RWPE2 (cell line): ENCODE measurements around the gene EFHC2.

Experiments
- ATAC-seq: fragments of 200-7000 bp; cut with Tn5 transposase; 3 replicates; pipeline ENCODE4 v1.9.1; 2021; ENCODE audit warnings: low read depth
- DNase-seq: peaks from one replicate; pipeline ENCODE4 v3.0.0-alpha.2; 2020; ENCODE audit warnings: low spot score
- H3K27ac ChIP-seq: fragments of 450-650 bp; 2 replicates; pipeline ENCODE4 v1.5.1; 2017; ENCODE audit warnings: mild to moderate bottlenecking; ENCODE audit not compliant: poor library complexity, severe bottlenecking
- H3K27me3 ChIP-seq: fragments of 250-450 bp; sonication (Bioruptor Pico); 2 replicates; pipeline ENCODE4 v1.5.1; 2021; ENCODE audit warnings: mild to moderate bottlenecking, moderate library complexity; ENCODE audit not compliant: insufficient read depth, poor library complexity, severe bottlenecking
- H3K36me3 ChIP-seq: fragments of 250-450 bp; sonication (Bioruptor Pico); 2 replicates; pipeline ENCODE4 v1.5.1; 2020; ENCODE audit warnings: low read depth, mild to moderate bottlenecking, moderate library complexity
- H3K4me1 ChIP-seq: fragments of 250-450 bp; sonication (Bioruptor Pico); 2 replicates; pipeline ENCODE4 v1.5.1; 2021; ENCODE audit warnings: mild to moderate bottlenecking, moderate library complexity; ENCODE audit not compliant: insufficient read depth, poor library complexity, severe bottlenecking
- H3K4me3 ChIP-seq: fragments of 250-450 bp; sonication (Bioruptor Pico); 2 replicates; pipeline ENCODE4 v1.5.1; 2021; ENCODE audit warnings: mild to moderate bottlenecking, moderate library complexity; ENCODE audit not compliant: severe bottlenecking
- H3K9me3 ChIP-seq: fragments of 250-450 bp; sonication (Bioruptor Pico); 2 replicates; pipeline ENCODE4 v1.5.1; 2021; ENCODE audit warnings: mild to moderate bottlenecking, moderate library complexity; ENCODE audit not compliant: severe bottlenecking
- TF ChIP-seq, protein P1 (sequence below): fragments of 450-650 bp; IDR thresholded peaks from one replicate; pipeline ENCODE4 v1.5.1; 2017; ENCODE audit warnings: mild to moderate bottlenecking, moderate library complexity; ENCODE audit not compliant: poor library complexity, severe bottlenecking

EFHC2 gene

DNA sequence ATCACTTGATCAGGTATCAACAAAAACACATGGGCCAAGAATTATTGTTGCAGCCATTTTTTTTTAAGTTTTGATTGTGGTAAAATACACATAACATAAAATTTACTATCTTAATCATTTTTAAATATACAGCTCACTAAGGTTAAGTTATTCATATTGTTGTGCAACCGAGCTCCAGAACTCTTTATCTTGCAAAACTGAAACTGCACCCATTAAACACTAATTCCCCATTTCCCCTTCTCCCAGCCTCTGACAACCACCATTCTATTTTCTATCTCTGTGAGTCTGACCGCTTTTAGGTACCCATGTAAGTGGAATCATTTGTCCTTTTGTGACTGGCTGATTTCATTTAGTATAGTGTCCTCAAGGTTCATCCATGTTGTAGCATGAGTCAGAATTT, 244.1 kb downstream of the EFHC2 start:
- ATAC-seq: no peak
- Histone ChIP-seq H3K36me3 (no peaks in the 10 kb centered on the region), H3K4me3 (no peak overlapping the region), H3K27ac (no peak overlapping the region), H3K9me3 (no peaks in the 10 kb centered on the region), H3K27me3 (no peaks in the 10 kb centered on the region), H3K4me1 (no peaks in the 10 kb centered on the region)
- no peak for DNase-seq
- TF ChIP-seq, protein P1, sequence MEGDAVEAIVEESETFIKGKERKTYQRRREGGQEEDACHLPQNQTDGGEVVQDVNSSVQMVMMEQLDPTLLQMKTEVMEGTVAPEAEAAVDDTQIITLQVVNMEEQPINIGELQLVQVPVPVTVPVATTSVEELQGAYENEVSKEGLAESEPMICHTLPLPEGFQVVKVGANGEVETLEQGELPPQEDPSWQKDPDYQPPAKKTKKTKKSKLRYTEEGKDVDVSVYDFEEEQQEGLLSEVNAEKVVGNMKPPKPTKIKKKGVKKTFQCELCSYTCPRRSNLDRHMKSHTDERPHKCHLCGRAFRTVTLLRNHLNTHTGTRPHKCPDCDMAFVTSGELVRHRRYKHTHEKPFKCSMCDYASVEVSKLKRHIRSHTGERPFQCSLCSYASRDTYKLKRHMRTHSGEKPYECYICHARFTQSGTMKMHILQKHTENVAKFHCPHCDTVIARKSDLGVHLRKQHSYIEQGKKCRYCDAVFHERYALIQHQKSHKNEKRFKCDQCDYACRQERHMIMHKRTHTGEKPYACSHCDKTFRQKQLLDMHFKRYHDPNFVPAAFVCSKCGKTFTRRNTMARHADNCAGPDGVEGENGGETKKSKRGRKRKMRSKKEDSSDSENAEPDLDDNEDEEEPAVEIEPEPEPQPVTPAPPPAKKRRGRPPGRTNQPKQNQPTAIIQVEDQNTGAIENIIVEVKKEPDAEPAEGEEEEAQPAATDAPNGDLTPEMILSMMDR: no peak
